Breast epithelium (tissue), 4 donors: ENCODE results near the gene EFL1. TPM values are rescaled to one million over a fixed set of nuclear protein-coding genes. Genes with fewer than 3 reads are reported as not detected.

Experiments used
- DNase-seq, 2 donors: peaks; one replicate each; pipeline ENCODE4 v3.0.0-alpha.2; 2019; ENCODE audit warnings: low spot score in 2 of 2
- H3K27ac ChIP-seq, 2 donors: fragments of 200-600 bp; sonication (generic) in 1 of 2; one replicate each; pipeline ENCODE4 v1.5.1; 2016 to 2019; ENCODE audit warnings: mild to moderate bottlenecking in 1 of 2
- H3K27me3 ChIP-seq, 2 donors: fragments of 200-600 bp; sonication (generic) in 1 of 2; one replicate each; pipeline versions ENCODE4 v1.5.1 to v1.6.0; 2017 to 2019; ENCODE audit warnings: control low read depth in 1 of 2, mild to moderate bottlenecking in 1 of 2
- H3K36me3 ChIP-seq: fragments of 200-600 bp; one replicate; pipeline ENCODE4 v1.5.1; 2019
- H3K4me1 ChIP-seq, 2 donors: fragments of 200-600 bp; sonication (generic); one replicate each; pipeline ENCODE4 v1.5.1; 2016 to 2019; ENCODE audit warnings: control low read depth in 1 of 2
- H3K4me3 ChIP-seq, 3 donors: fragments of 200-600 bp; sonication (generic); 1 replicate in 2 of 3; 2 replicates in 1 of 3; pipeline ENCODE4 v1.5.1; 2016 to 2019; ENCODE audit warnings: mild to moderate bottlenecking in 3 of 3, moderate library complexity in 2 of 3
- H3K9me3 ChIP-seq, 2 donors: fragments of 200-600 bp; sonication (generic) in 1 of 2; one replicate each; pipeline ENCODE4 v1.5.1; 2016 to 2019; ENCODE audit warnings: control low read depth in 1 of 2
- POLR2A ChIP-seq: fragments of 450-650 bp; IDR thresholded peaks from one replicate; pipeline ENCODE4 v1.6.1; 2016; ENCODE audit warnings: antibody characterized with exemption, mild to moderate bottlenecking, moderate library complexity
- POLR2AphosphoS5 ChIP-seq, 3 donors: sonication (generic); formaldehyde crosslinking; IDR thresholded peaks; one replicate each; pipeline ENCODE4 v1.6.1; 2017; ENCODE audit warnings: antibody characterized with exemption in 3 of 3
- intact Hi-C: fragments of 100-400 bp; cut with DNase I; formaldehyde crosslinking; loops from one replicate; pipeline ENCODE4 v1.15.1; 2023; ENCODE audit warnings: low total_unique reads
- total RNA-seq, 3 donors: library from RNA; depleted of rRNA; stranded (reverse); fragments of >200 nt; gene quantifications; one replicate each; pipeline ENCODE4 v1.1.0, GENCODE V29; 2016
- TF ChIP-seq, protein P1 (sequence below), 3 donors: fragments of 450-650 bp; IDR thresholded peaks; one replicate each; pipeline ENCODE4 v1.5.1; 2016 to 2017; ENCODE audit warnings: antibody characterized with exemption in 3 of 3, mild to moderate bottlenecking in 3 of 3, moderate library complexity in 3 of 3

EFL1 gene
- total RNA-seq, 3 donors from 2014 or later: 12.5 to 23.7 (median 22.9) TPM

DNA sequence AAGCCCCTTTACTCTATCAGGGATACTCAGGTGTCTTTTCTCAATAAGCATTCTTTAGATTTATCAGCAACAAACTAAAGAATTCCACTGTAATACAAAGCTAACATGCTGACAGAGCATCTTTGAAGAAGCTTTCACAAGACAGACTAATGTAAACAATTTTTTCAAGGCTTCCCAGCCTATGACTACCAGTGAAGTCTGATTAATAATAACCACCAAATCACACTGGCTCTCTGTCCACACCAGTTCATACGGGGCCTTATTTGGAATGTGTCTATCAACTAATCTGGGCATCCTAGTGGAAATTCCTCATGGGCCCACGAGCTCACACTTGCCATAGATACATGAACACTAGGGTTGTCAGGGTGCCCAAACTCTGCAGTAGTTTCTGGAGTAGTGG is 84.5 kb downstream of the EFL1 start:
- intact Hi-C loops: no loop called here
- DNase-seq: no peak
- H3K4me1 ChIP-seq: peaks cover 0 to 5% of the 10 kb centered on the region in 2 donors
- H3K27ac ChIP-seq: peak overlapping the region; percentile 50 to 75
- no peak overlapping the region for H3K4me3 ChIP-seq
- H3K36me3 ChIP-seq: no peaks in the 10 kb centered on the region
- no peaks in the 10 kb centered on the region for H3K9me3 ChIP-seq
- TF ChIP-seq POLR2AphosphoS5 (IDR thresholded peaks at IDR 0.05) (no peak), POLR2A (no peak)
- TF ChIP-seq, protein P1, sequence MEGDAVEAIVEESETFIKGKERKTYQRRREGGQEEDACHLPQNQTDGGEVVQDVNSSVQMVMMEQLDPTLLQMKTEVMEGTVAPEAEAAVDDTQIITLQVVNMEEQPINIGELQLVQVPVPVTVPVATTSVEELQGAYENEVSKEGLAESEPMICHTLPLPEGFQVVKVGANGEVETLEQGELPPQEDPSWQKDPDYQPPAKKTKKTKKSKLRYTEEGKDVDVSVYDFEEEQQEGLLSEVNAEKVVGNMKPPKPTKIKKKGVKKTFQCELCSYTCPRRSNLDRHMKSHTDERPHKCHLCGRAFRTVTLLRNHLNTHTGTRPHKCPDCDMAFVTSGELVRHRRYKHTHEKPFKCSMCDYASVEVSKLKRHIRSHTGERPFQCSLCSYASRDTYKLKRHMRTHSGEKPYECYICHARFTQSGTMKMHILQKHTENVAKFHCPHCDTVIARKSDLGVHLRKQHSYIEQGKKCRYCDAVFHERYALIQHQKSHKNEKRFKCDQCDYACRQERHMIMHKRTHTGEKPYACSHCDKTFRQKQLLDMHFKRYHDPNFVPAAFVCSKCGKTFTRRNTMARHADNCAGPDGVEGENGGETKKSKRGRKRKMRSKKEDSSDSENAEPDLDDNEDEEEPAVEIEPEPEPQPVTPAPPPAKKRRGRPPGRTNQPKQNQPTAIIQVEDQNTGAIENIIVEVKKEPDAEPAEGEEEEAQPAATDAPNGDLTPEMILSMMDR (IDR thresholded peaks at IDR 0.05): no peak
- H3K27me3 ChIP-seq: no peaks in the 10 kb centered on the region

DNA sequence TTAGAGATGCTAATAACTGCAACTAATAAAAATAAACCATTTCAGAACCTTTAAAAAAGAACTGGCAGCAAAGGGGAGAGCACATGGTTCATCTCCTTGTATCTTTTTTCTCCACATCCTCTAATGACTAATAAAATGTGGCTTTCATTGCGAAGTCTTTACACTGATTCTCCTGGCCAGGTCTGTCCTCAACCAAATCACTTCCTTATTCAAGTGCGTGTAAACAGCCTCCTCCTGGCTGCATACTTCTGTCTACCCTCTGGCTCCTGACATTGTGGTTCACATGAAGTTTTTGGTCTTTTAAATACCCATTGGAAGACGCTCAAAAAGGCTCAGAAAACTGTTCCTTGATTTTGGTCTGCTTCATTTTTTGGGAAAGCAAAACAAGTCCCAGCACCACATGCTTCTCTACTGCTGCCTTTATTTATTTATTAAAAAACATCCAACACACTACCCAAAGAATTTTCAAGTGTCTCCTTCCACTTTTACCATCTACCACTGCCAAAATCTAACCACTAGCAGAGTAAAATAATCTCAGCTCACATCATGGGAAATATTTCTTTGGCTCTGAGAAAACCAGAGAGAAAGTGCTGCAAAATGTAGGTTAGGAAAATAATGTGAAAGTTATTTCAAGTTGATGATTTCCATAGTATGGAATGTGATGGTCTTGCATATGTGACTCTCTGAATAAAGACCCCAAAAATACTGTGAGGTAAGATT is 85.1 kb downstream of the EFL1 start:
- Histone ChIP-seq H3K27me3 (no peaks in the 10 kb centered on the region), H3K36me3 (no peaks in the 10 kb centered on the region), H3K9me3 (no peaks in the 10 kb centered on the region), H3K27ac (peak overlapping the region; percentile 50 to 75), H3K4me3 (no peak overlapping the region), H3K4me1 (peaks cover 0 to 5% of the 10 kb centered on the region in 2 donors)
- TF ChIP-seq, protein P1 (IDR thresholded peaks at IDR 0.05): no peak
- TF ChIP-seq POLR2AphosphoS5 (IDR thresholded peaks at IDR 0.05) (no peak), POLR2A (no peak)
- intact Hi-C loops: no loop called here
- DNase-seq: peak in 1 of 2 donors; percentile 46

DNA sequence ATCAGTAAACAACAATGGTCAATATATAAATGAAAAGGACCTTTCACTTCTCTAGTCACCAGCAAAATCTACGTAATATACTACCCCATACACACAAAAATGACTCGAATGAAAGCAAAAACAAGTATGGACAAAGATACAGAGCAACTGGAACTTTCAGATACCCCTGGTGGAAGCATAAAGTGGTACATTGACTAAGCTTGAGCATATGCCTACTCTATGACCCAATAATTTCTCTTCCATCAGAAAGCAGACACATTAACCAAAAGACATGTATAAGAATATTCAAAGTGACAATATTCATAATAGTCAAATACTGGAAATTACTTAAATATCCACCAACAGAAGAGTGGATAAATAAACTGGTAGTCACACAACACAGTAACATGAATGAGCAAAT is 86.0 kb downstream of the EFL1 start:
- Histone ChIP-seq H3K27me3 (no peaks in the 10 kb centered on the region), H3K27ac (peak overlapping the region in 1 of 2 donors; percentile 75), H3K36me3 (no peaks in the 10 kb centered on the region), H3K4me3 (no peak overlapping the region), H3K9me3 (no peaks in the 10 kb centered on the region), H3K4me1 (peaks cover 0 to 5% of the 10 kb centered on the region in 2 donors)
- DNase-seq: no peak
- TF ChIP-seq, protein P1 (IDR thresholded peaks at IDR 0.05): no peak
- TF ChIP-seq POLR2AphosphoS5 (IDR thresholded peaks at IDR 0.05) (no peak), POLR2A (no peak)
- intact Hi-C loops: no loop called here

DNA sequence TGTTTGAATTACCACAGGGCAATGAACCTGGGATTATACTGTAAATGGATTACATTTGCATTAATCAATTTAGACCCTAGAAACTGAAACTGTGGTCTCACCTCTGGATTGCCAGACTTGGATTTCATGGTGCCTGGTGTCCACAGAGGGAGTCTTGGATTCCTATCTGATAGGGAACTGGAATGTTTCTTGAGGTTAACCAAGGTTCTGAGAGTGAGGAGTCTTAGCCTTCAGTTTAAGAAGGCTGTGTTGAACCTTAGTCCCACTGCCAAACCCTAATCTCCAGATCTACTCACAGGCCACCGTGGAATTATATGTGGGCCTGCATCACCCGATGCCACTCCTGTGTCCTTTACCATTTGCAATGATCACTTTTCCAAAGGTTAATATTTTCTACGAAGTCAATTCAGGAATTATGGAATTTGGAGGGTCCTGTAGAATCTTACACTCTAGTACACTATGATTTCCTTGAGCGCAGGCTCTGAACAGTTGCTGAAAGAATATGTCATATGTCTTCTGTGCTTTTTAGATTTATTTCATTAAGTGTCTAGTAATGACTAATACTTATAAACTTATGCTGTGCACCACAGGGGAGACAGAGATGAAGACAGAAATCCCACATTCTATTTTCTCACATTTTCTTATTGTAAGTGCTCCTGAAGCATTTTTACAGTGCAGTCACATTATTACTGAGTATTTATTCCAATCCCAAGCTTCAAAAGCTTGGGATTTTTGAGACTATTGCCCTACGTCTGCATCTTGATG is 87.9 kb downstream of the EFL1 start:
- H3K9me3 ChIP-seq: no peaks in the 10 kb centered on the region
- H3K4me3 ChIP-seq: no peak overlapping the region
- peaks cover 0 to 5% of the 10 kb centered on the region in 2 donors for H3K4me1 ChIP-seq
- H3K27ac ChIP-seq: no peak overlapping the region
- no peaks in the 10 kb centered on the region for H3K36me3 ChIP-seq
- intact Hi-C loops: no loop called here
- no peaks in the 10 kb centered on the region for H3K27me3 ChIP-seq
- TF ChIP-seq, protein P1 (IDR thresholded peaks at IDR 0.05): no peak
- TF ChIP-seq POLR2A: no peak
- TF ChIP-seq POLR2AphosphoS5 (IDR thresholded peaks at IDR 0.05): no peak
- no peak for DNase-seq

DNA sequence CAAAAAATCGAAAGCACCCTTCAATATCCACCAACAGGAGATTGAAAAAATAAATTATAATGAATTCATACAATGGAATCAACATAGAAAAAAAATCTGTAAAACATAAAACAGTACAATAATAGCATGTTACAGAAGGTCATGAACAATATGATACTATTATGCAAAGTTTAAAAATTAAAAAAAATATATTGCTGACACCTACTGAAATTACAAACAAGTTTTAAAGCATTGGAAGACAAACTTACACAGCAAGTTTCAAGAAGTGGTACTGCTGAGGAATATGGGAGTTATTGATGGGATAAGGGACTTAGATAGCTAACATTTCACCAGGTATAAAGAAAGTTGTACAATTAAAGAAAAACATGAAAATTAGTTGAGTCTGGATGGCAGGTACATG is 89.4 kb downstream of the EFL1 start:
- Histone ChIP-seq H3K4me1 (peaks cover 0 to 3% of the 10 kb centered on the region in 2 donors), H3K27me3 (no peaks in the 10 kb centered on the region), H3K27ac (no peak overlapping the region), H3K4me3 (no peak overlapping the region), H3K9me3 (no peaks in the 10 kb centered on the region), H3K36me3 (no peaks in the 10 kb centered on the region)
- DNase-seq: no peak
- intact Hi-C loops: no loop called here
- TF ChIP-seq POLR2AphosphoS5 (IDR thresholded peaks at IDR 0.05) (no peak), POLR2A (no peak)
- TF ChIP-seq, protein P1 (IDR thresholded peaks at IDR 0.05): no peak
